Activated CD8-positive, alpha-beta T cell treated with anti-CD3 and anti-CD28 coated beads, Interleukin-2, amount 10 ng/mL, durations not matched to agents 7 days and 5 days (primary cell): ENCODE data around the gene HEXIM1. TPM values are rescaled to one million over a fixed set of nuclear protein-coding genes. Genes with fewer than 3 reads are reported as not detected.

Experiments
- ATAC-seq: fragments of 150-1000 bp; cut with Tn5 transposase; one replicate; pipeline ENCODE4 v1.10.0; 2021; ENCODE audit warnings: moderate library complexity
- CTCF ChIA-PET: fragments of 350-600 bp; sonication (Branson Sonifier 250); formaldehyde crosslinking; loops from one replicate; lab custom pipeline; 2021; ENCODE audit warnings: antibody characterized with exemption; lab: Charles Lee
- POLR2A ChIA-PET: fragments of 350-600 bp; sonication (Branson Sonifier 250); formaldehyde crosslinking; loops from one replicate; lab custom pipeline; 2021; ENCODE audit warnings: antibody characterized with exemption; lab: Charles Lee
- DNase-seq: peaks from one replicate; pipeline ENCODE4 v3.0.0-alpha.2; 2020
- H3K27ac Mint-ChIP-seq: one replicate; pipeline ENCODE4 v1.8.0; 2021; ENCODE audit warnings: mild to moderate bottlenecking, mixed read lengths
- H3K27me3 Mint-ChIP-seq: one replicate; pipeline ENCODE4 v1.8.0; 2021; ENCODE audit warnings: low read depth, mixed read lengths
- H3K36me3 Mint-ChIP-seq: one replicate; pipeline ENCODE4 v1.8.0; 2021; ENCODE audit warnings: low read depth, mixed read lengths
- H3K4me1 Mint-ChIP-seq: one replicate; pipeline ENCODE4 v1.8.0; 2021; ENCODE audit warnings: low read depth, mixed read lengths
- H3K4me3 Mint-ChIP-seq: one replicate; pipeline ENCODE4 v1.8.0; 2021; ENCODE audit warnings: mild to moderate bottlenecking, mixed read lengths
- H3K9me3 Mint-ChIP-seq: one replicate; pipeline ENCODE4 v1.8.0; 2022; ENCODE audit warnings: mixed read lengths; ENCODE audit not compliant: insufficient read depth
- total RNA-seq, 2 experiments: library from RNA; stranded (reverse); gene quantifications; one replicate each; pipeline ENCODE4 v1.2.3, GENCODE V29; 2021

Gene HEXIM1
- total RNA-seq, 2 experiments from 2014 or later, result 29.2 to 29.4 TPM

DNA sequence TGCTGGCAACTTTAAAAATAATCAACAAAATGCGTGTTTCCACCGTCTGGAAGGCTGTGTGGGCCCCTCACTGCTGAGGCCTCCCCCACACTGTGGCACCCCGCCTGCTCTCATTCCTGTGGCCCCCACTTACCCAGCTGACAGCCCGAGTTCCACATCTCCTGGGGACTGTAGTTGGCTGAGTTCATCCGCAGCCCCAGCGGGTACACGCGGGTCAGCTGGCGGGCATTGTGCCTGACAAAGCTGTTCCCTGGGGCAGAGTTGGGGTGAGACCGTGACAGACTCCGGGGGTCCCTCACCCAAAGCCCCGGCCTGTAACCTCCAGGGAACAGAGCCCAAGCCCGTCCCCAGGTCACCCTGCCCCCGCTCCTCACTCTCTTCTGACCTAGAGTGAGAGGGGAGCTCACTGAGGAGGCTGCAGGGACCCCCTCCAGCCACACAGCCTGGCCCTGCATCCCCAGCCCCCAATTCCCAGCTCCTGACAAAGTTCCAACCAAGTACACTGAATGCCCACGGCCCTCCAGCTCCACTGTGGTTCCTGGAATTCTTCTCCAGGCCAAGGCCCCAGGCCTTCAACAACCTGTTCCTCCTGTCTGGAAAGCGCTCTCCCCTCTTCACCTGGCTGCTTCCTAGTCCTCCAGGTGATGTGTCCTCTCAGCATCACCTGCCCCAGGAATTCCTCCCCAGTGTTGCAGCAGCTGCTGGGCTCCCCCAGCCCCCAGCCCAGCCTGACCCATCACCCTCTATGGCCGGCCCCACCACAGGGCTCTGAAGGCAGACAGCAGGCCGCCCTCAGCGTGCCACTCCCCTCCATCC lies 34.0 kb upstream of the HEXIM1 start:
- no peak overlapping the region for H3K4me3 Mint-ChIP-seq

DNA sequence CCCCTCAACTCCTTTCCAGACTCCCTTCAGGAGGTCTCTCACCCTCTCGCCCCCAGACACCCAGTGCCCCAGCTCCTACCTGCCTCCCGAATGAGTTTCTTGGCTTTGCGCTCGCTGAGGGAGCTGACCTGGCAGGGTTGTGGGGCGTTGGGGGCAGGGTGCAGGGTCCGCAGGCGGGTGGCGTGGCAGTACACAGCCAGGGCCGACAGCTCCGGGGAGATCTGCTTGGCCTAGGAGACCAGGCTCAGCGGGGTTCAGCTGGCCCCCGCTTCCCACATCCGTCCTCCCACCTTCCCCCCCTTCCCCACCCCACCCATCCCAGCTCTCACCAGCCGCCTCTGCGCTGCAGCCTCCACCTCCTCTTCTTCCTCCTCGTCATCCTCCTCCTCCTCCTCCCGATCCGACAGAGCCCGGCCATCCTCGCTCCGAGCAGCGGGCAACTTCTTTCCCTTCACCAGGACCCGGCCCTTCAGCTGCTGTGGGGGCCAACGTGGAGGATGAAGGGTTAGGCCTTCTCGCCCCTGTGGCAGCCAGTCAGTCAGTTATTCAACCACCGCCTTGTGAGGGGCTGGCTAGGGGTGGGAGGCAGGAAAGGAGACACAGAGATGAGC lies 33.2 kb upstream of the HEXIM1 start:
- Mint-ChIP-seq H3K4me3 (no peak overlapping the region), H3K4me1 (no peaks in the 10 kb centered on the region), H3K27ac (no peak overlapping the region), H3K27me3 (peaks cover under 1% of the 10 kb centered on the region), H3K36me3 (no peaks in the 10 kb centered on the region), H3K9me3 (no peaks in the 10 kb centered on the region)
- POLR2A ChIA-PET, result no interaction called here
- ATAC-seq (no peak), DNase-seq (no peak)
- CTCF ChIA-PET, result interaction anchor here (1.8 to 1.9 kb wide), 2 partner anchors 15 to 20 kb away, joined by 5 to 6 read pairs; partner anchors contain the start of gene ACBD4

More for the DNA sequence above, 34.0 kb upstream of the HEXIM1 start:
- ChIA-PET POLR2A (no interaction called here), CTCF (interaction anchor here (0.9 to 1.8 kb wide), 2 partner anchors 15 to 21 kb away, joined by 3 to 5 read pairs; partner anchors contain the start of gene ACBD4)
- Mint-ChIP-seq H3K4me1 (no peaks in the 10 kb centered on the region), H3K9me3 (no peaks in the 10 kb centered on the region), H3K27ac (no peak overlapping the region), H3K27me3 (no peaks in the 10 kb centered on the region), H3K36me3 (peaks cover 2% of the 10 kb centered on the region)
- DNase-seq, result no peak
- ATAC-seq, result no peak

DNA sequence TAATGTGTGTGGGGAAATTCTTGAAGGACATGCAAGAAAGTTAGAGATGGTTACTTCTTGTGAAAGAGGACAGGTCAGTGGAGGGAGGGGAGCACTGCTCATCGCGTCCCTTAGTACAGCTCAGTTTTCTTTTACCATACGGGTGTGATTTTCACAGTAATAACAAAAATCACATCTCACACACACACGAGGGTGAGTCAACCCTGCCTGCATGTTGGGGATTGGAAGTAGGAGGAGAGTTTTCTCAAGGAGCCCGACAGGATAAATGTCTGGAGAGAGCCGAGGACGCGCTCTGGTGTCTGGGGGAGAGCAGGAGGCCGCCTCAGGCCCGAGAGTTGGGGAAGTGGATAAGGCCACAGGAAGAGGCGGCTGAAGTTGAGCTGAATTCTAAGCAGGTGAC lies 32.4 kb upstream of the HEXIM1 start:
- no peak overlapping the region for H3K27ac Mint-ChIP-seq
- H3K36me3 Mint-ChIP-seq, result no peaks in the 10 kb centered on the region
- POLR2A ChIA-PET, result no interaction called here
- H3K4me1 Mint-ChIP-seq, result no peaks in the 10 kb centered on the region
- no peaks in the 10 kb centered on the region for H3K9me3 Mint-ChIP-seq
- CTCF ChIA-PET, result interaction anchor here (1.8 to 1.9 kb wide), 2 partner anchors 16 to 19 kb away, joined by 5 to 6 read pairs; partner anchors contain the start of gene ACBD4
- DNase-seq (no peak), ATAC-seq (no peak)
- H3K27me3 Mint-ChIP-seq, result peaks cover 3% of the 10 kb centered on the region
- H3K4me3 Mint-ChIP-seq, result no peak overlapping the region

DNA sequence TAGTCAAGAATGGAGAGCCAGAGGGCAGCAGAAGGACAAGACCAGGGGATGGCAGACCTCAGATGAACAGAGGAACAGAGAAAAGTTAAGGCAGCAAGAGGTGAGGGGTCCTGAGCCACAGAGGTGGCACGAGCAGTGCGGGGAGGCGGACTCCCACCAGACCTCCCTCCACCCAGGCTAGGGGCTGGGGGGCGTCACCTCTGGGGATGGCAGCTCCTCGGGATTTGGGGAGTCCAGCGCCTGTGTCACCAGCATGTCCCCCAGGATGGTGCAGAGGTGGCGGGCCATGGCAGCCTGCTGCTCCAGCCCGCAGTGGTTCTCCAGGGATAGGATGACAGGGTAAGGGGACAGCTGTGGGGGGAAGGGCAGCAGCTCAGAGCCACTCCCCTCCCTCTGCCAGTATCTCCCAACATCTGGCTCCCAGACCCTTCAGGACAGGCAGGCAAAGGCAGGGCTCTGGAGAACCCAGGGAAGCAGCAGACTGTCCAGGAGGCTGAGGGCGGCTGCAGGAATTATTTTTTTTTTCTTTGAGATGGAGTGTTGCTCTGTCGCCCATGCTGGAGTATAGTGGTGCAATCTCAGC lies 31.8 kb upstream of the HEXIM1 start:
- Mint-ChIP-seq H3K27ac (no peak overlapping the region), H3K36me3 (no peaks in the 10 kb centered on the region), H3K4me3 (no peak overlapping the region), H3K4me1 (no peaks in the 10 kb centered on the region), H3K9me3 (no peaks in the 10 kb centered on the region), H3K27me3 (peaks cover 6% of the 10 kb centered on the region)
- ATAC-seq (no peak), DNase-seq (no peak)
- ChIA-PET POLR2A (no interaction called here), CTCF (interaction anchor here (1.9 kb wide), 1 partner anchor 19 kb away, joined by 6 read pairs; the partner anchor contains the start of gene ACBD4)

- peaks cover 10% of the 10 kb centered on the region for H3K27me3 Mint-ChIP-seq
- no peaks in the 10 kb centered on the region for H3K36me3 Mint-ChIP-seq
- H3K4me3 Mint-ChIP-seq, result no peak overlapping the region
- no peaks in the 10 kb centered on the region for H3K9me3 Mint-ChIP-seq
- ChIA-PET POLR2A (no interaction called here), CTCF (interaction anchor here (0.9 to 3.6 kb wide), 4 partner anchors 9 to 18 kb away, joined by 3 to 23 read pairs (median 12); partner anchors contain the start of gene ACBD4)
- H3K4me1 Mint-ChIP-seq, result no peaks in the 10 kb centered on the region
- ATAC-seq (no peak), DNase-seq (no peak)
- H3K27ac Mint-ChIP-seq, result no peak overlapping the region
Observed at GRCh38 chr17:45117334-45117733, 30.9 kb upstream of the HEXIM1 start.

GRCh38 chr17:45117848-45118646 lies 30.2 kb upstream of the HEXIM1 start:
- Mint-ChIP-seq H3K4me1 (no peaks in the 10 kb centered on the region), H3K27me3 (peaks cover 12% of the 10 kb centered on the region), H3K36me3 (no peaks in the 10 kb centered on the region), H3K27ac (no peak overlapping the region), H3K4me3 (no peak overlapping the region), H3K9me3 (no peaks in the 10 kb centered on the region)
- no peak for ATAC-seq
- no peak for DNase-seq
- CTCF ChIA-PET, result interaction anchor here (0.9 to 3.6 kb wide), 5 partner anchors 10 to 22 kb away, joined by 3 to 23 read pairs (median 7); partner anchors contain the start of gene ACBD4
- POLR2A ChIA-PET, result interaction anchor here (0.5 to 0.9 kb wide), 2 partner anchors 12 to 46 kb away, joined by 3 to 4 read pairs; no protein-coding TSS in a partner anchor

DNA sequence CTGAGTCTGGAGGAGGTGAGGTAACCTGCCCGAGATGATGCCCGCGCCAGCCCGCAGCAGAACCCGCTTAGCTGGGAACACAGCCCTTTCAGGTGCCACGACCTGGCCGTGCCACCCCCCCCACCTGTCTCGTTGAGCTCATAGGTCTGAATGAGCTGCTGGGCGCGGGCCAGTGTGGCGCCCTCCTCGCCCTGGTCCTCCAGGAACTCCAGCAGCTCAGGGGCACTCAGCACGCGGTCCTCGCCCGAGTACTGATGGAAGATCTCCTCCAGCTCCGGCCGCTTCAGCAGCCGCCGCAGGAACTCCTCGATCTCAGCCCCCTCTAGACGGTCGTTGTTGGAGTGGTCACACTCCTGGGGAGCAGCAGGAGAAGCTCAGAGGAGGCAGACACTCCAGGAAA lies 29.6 kb upstream of the HEXIM1 start:
- Mint-ChIP-seq H3K4me1 (no peaks in the 10 kb centered on the region), H3K9me3 (no peaks in the 10 kb centered on the region), H3K27ac (no peak overlapping the region), H3K36me3 (no peaks in the 10 kb centered on the region), H3K27me3 (peaks cover 12% of the 10 kb centered on the region), H3K4me3 (no peak overlapping the region)
- ChIA-PET CTCF (interaction anchor here (0.8 to 3.6 kb wide), 5 partner anchors 10 to 22 kb away, joined by 3 to 23 read pairs (median 7); partner anchors contain the start of gene ACBD4), POLR2A (interaction anchor here (0.5 to 0.9 kb wide), 2 partner anchors 13 to 46 kb away, joined by 3 to 4 read pairs; no protein-coding TSS in a partner anchor)
- no peak for ATAC-seq
- no peak for DNase-seq

DNA sequence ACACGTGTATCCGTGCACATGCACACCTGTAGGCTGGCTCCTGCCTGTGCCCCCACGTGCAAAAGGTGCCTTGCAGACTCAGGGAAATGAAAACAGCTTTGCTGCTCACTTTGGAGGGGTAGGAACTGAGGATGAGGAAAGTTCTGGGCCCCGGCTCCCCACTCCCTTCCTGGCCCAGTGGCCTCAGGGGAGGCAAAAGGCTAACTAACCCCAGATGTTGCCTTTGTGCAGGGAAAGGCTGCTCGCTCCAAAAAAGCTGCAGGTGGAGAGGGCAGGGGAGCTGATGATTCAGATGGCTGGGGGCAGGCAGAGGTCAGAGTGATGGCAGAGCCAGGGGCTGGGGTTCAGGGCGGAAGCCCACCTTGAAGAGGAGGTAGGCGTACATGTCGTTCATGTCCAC lies 28.3 kb upstream of the HEXIM1 start:
- Mint-ChIP-seq H3K9me3 (no peaks in the 10 kb centered on the region), H3K4me3 (no peak overlapping the region), H3K36me3 (no peaks in the 10 kb centered on the region), H3K27ac (no peak overlapping the region), H3K4me1 (no peaks in the 10 kb centered on the region), H3K27me3 (peaks cover 12% of the 10 kb centered on the region)
- ATAC-seq (no peak), DNase-seq (no peak)
- POLR2A ChIA-PET, result interaction anchor here (1.0 kb wide), 1 partner anchor 41 kb away, joined by 3 read pairs; no protein-coding TSS in a partner anchor
- CTCF ChIA-PET, result interaction anchor here (0.7 to 3.6 kb wide), 3 partner anchors 9 to 99 kb away, joined by 3 to 23 read pairs (median 7); partner anchors contain the start of gene ACBD4

DNA sequence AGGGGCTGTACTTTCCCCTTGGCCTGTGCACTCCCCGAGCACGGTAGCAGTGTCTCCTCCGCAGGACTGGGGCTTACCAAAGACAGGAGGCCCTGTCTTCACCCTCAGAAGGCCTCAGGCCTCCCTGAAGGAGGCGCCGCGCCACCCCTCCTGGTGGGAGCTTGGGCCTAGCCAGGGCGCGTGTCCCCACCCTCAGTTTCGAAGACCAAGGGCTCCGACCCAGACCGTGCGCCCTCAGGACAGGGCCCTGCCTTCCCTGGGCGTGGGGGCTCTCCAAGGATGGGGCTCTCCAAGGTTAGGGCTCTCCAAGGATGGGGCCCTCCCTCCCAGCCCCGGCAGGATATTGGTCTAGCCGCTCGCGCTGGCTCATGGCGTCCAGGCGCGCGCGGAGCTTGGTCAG lies 27.7 kb upstream of the HEXIM1 start:
- no peaks in the 10 kb centered on the region for H3K36me3 Mint-ChIP-seq
- no peak overlapping the region for H3K4me3 Mint-ChIP-seq
- no peak overlapping the region for H3K27ac Mint-ChIP-seq
- no peaks in the 10 kb centered on the region for H3K4me1 Mint-ChIP-seq
- ATAC-seq (no peak), DNase-seq (no peak)
- H3K9me3 Mint-ChIP-seq, result no peaks in the 10 kb centered on the region
- CTCF ChIA-PET, result interaction anchor here (3.6 kb wide), 1 partner anchor 15 kb away, joined by 23 read pairs; the partner anchor contains the start of gene ACBD4
- H3K27me3 Mint-ChIP-seq, result peaks cover 12% of the 10 kb centered on the region
- POLR2A ChIA-PET, result interaction anchor here (1.0 kb wide), 1 partner anchor 41 kb away, joined by 3 read pairs; no protein-coding TSS in a partner anchor

GRCh38 chr17:45121055-45121454 lies 27.2 kb upstream of the HEXIM1 start:
- Mint-ChIP-seq H3K27me3 (peaks cover 12% of the 10 kb centered on the region), H3K36me3 (no peaks in the 10 kb centered on the region), H3K4me1 (no peaks in the 10 kb centered on the region), H3K4me3 (no peak overlapping the region), H3K27ac (no peak overlapping the region), H3K9me3 (no peaks in the 10 kb centered on the region)
- no peak for ATAC-seq
- no peak for DNase-seq
- POLR2A ChIA-PET, result no interaction called here
- CTCF ChIA-PET, result interaction anchor here (1.6 kb wide), 1 partner anchor 14 kb away, joined by 7 read pairs; the partner anchor contains the start of gene ACBD4
